Endothelial cell of umbilical vein (primary cell): Measurements from ENCODE around the gene LENEP. TPM values are rescaled to one million over a fixed set of nuclear protein-coding genes. Genes with fewer than 3 reads are reported as not detected.

Source experiments
- BruUV-seq: library from RNA; stranded (reverse); fragments of 400-500 nt; replicated peaks from 2 replicates; lab custom pipeline; 2021; lab: Mats Ljungman, UMichigan
- CTCF ChIA-PET: fragments of 300-600, 350-600 bp; sonication (Branson Sonifier 250); formaldehyde crosslinking; loops from one replicate; lab custom pipeline; 2021; ENCODE audit warnings: antibody characterized with exemption, inconsistent platforms; lab: Charles Lee
- POLR2A ChIA-PET: fragments of 300-600, 350-600 bp; sonication (Branson Sonifier 250); formaldehyde crosslinking; loops from one replicate; lab custom pipeline; 2021; ENCODE audit warnings: antibody characterized with exemption, inconsistent platforms; lab: Charles Lee
- DNase-seq: peaks from one replicate; pipeline ENCODE4 v3.0.0-alpha.2; 2011; ENCODE audit warnings: low read depth, low spot score
- FAIRE-seq: peaks from 2 replicates; lab custom pipeline; 2011; peaks lifted over from hg19 to GRCh38; lab: Jason Lieb, UNC
- H2AFZ ChIP-seq: 2 replicates; pipeline ENCODE4 v1.6.0; 2012; ENCODE audit warnings: low read depth, low read length, control low read depth, inconsistent platforms
- H3K27ac ChIP-seq: 2 replicates; pipeline ENCODE4 v1.5.1; 2011; ENCODE audit warnings: low read depth, mild to moderate bottlenecking, control low read depth, low read length, moderate library complexity; ENCODE audit not compliant: insufficient read depth
- H3K27me3 ChIP-seq, 2 experiments: 2 replicates each; pipeline versions ENCODE4 v1.6.0 to v1.6.1; 2011; ENCODE audit warnings: low read length in 2 of 2, mixed read lengths in 1 of 2; ENCODE audit not compliant: control insufficient read depth in 2 of 2, insufficient read depth in 2 of 2
- H3K36me3 ChIP-seq, 2 experiments: 2 replicates in 1 of 2; 3 replicates in 1 of 2; pipeline ENCODE4 v1.5.1; 2011; ENCODE audit warnings: low read length in 2 of 2, mild to moderate bottlenecking in 1 of 2, moderate library complexity in 1 of 2; ENCODE audit not compliant: control insufficient read depth in 2 of 2, insufficient read depth in 2 of 2; ENCODE audit errors: extremely low read depth in 1 of 2
- H3K4me1 ChIP-seq: 3 replicates; pipeline ENCODE4 v1.5.1; 2011; ENCODE audit warnings: mild to moderate bottlenecking, low read length; ENCODE audit not compliant: control insufficient read depth, insufficient read depth; ENCODE audit errors: extremely low read depth
- H3K4me2 ChIP-seq: 2 replicates; pipeline ENCODE4 v1.6.1; 2011; ENCODE audit warnings: low read length, control low read depth, mixed read lengths; ENCODE audit not compliant: insufficient read depth
- H3K4me3 ChIP-seq, 3 experiments: fragments of 200-600 bp in 1 of 3; sonication (generic), shearing (Covaris generic) in 1 of 3; replicated peaks in 1 of 3; 2 replicates each; pipeline ENCODE4 v1.5.1; 2011 to 2016; ENCODE audit warnings: control low read depth in 3 of 3, low read length in 3 of 3, mild to moderate bottlenecking in 2 of 3, inconsistent platforms in 1 of 3, low read depth in 1 of 3, moderate library complexity in 1 of 3; ENCODE audit not compliant: insufficient read depth in 1 of 3
- H3K79me2 ChIP-seq: 2 replicates; pipeline ENCODE4 v1.6.0; 2012; ENCODE audit warnings: low read length, inconsistent platforms; ENCODE audit not compliant: control insufficient read depth, insufficient read depth
- H3K9ac ChIP-seq: replicated peaks from 2 replicates; pipeline ENCODE3; 2011; ENCODE audit warnings: low read length, control low read depth; ENCODE audit not compliant: insufficient read depth; ENCODE audit errors: extremely low read depth
- H3K9me1 ChIP-seq: replicated peaks from 3 replicates; pipeline ENCODE4 v1.6.0; 2011; ENCODE audit warnings: mild to moderate bottlenecking, low read length; ENCODE audit not compliant: control insufficient read depth, insufficient read depth; ENCODE audit errors: extremely low read depth
- H3K9me3 ChIP-seq: replicated peaks from 2 replicates; pipeline ENCODE4 v1.5.1; 2012; ENCODE audit warnings: low read length, inconsistent platforms; ENCODE audit not compliant: control insufficient read depth, insufficient read depth
- H4K20me1 ChIP-seq: replicated peaks from 2 replicates; pipeline ENCODE3; 2011; ENCODE audit warnings: mild to moderate bottlenecking, low read length; ENCODE audit not compliant: control insufficient read depth, insufficient read depth; ENCODE audit errors: extremely low read depth
- CTCF ChIP-seq, 2 donors: IDR thresholded peaks; 1 replicate in 1 of 2; 2 replicates in 1 of 2; pipeline ENCODE4 v1.5.1; 2011; ENCODE audit warnings: low read length in 2 of 2, mild to moderate bottlenecking in 2 of 2, moderate library complexity in 2 of 2, control low read depth in 1 of 2, inconsistent platforms in 1 of 2, low read depth in 1 of 2; ENCODE audit not compliant: insufficient read depth in 1 of 2; ENCODE audit errors: extremely low read depth in 1 of 2
- EZH2 ChIP-seq: IDR thresholded peaks from 2 replicates; pipeline ENCODE4 v1.6.1; 2012; ENCODE audit warnings: borderline replicate concordance, low read depth, mild to moderate bottlenecking, moderate library complexity, low read length, inconsistent platforms; ENCODE audit not compliant: severe bottlenecking
- FOS ChIP-seq: IDR thresholded peaks from 2 replicates; pipeline ENCODE4 v1.6.1; 2011; ENCODE audit warnings: mild to moderate bottlenecking, low read length, moderate library complexity, borderline replicate concordance; ENCODE audit not compliant: insufficient read depth
- GATA2 ChIP-seq: IDR thresholded peaks from 2 replicates; pipeline ENCODE4 v1.7.0; 2011; ENCODE audit warnings: low read depth, mild to moderate bottlenecking, moderate library complexity, mixed read lengths, low read length; ENCODE audit not compliant: insufficient read length, insufficient read depth
- JUN ChIP-seq: IDR thresholded peaks from 2 replicates; pipeline ENCODE4 v1.6.1; 2011; ENCODE audit warnings: borderline replicate concordance, low read depth; ENCODE audit not compliant: insufficient read length, insufficient read depth
- MAX ChIP-seq: IDR thresholded peaks from 2 replicates; pipeline ENCODE4 v1.6.1; 2011; ENCODE audit not compliant: insufficient read depth, insufficient read length
- MYC ChIP-seq: IDR thresholded peaks from one replicate; pipeline ENCODE4 v1.6.1; 2011; ENCODE audit warnings: mild to moderate bottlenecking, low read depth, low read length
- POLR2A ChIP-seq: IDR thresholded peaks from 2 replicates; pipeline ENCODE4 v1.6.1; 2012; ENCODE audit warnings: low read depth, mild to moderate bottlenecking, control low read depth, low read length
- POLR2AphosphoS5 ChIP-seq: IDR thresholded peaks from 2 replicates; pipeline ENCODE4 v1.6.1; 2012; ENCODE audit warnings: low read depth, mild to moderate bottlenecking, control low read depth, low read length, moderate library complexity; ENCODE audit not compliant: insufficient read depth
- dilution Hi-C: fragments of 300-500 bp; cut with MboI; formaldehyde crosslinking; loops from one replicate; pipeline ENCODE4 v1.15.0; 2019; ENCODE audit warnings: low sequenced_read_pairs; ENCODE audit not compliant: extremely low pct_ligation_motif_present
- intact Hi-C: fragments of 100-400 bp; cut with micrococcal nuclease; formaldehyde crosslinking; loops from one replicate; pipeline ENCODE4 v1.10.0; 2022
- polyA plus RNA-seq, 4 experiments: library from polyadenylated mRNA; depleted of rRNA in 3 of 4; stranded (reverse) in 3 of 4; unstranded in 1 of 4; fragments of >200 nt; gene quantifications; 2 replicates each; pipeline versions ENCODE4 v1.2.1 to v1.2.3, GENCODE V29; 2011 to 2012; ENCODE audit warnings: missing spikeins in 1 of 4
- total RNA-seq: library from RNA; stranded (reverse); gene quantifications from 2 replicates; pipeline ENCODE4 v1.2.3, GENCODE V29; 2021

The LENEP gene
- total and polyA plus RNA-seq, 2 donors (not counting 3 experiments of a cell fraction or from before 2014, with no cell fraction given) = 0.64 TPM; not detected in 1

GRCh38 chr1:155015527-155016230 lies 22.3 kb downstream of the LENEP start:
- DNase-seq (no peak), FAIRE-seq (no peak)
- no peaks in the 10 kb centered on the region for H3K9me3 ChIP-seq
- dilution Hi-C loops (no loop called here), intact Hi-C loops (loop anchor here (5.0 kb wide), 1 partner anchor 458 kb away; the partner anchor contains the start of gene UBE2Q1)
- H3K4me1 ChIP-seq = peaks cover 9% of the 10 kb centered on the region
- no peaks in the 10 kb centered on the region for H4K20me1 ChIP-seq
- H3K36me3 ChIP-seq = peaks cover 0 to 19% of the 10 kb centered on the region in 2 experiments
- H3K9me1 ChIP-seq = no peaks in the 10 kb centered on the region
- no peak overlapping the region for H3K4me3 ChIP-seq
- H2AFZ ChIP-seq = no peak overlapping the region
- no peak for TF ChIP-seq EZH2
- no peak for TF ChIP-seq POLR2A
- no peak for TF ChIP-seq GATA2
- no peak for TF ChIP-seq MAX
- no peak for TF ChIP-seq CTCF (IDR thresholded peaks at IDR 0.05; ENCODE audit: extremely low read depth in 1 of 2, insufficient read depth in 1 of 2, low read depth in 1 of 2, low read length in 2 of 2)
- no peak for TF ChIP-seq JUN
- no peak for TF ChIP-seq FOS
- no peak for TF ChIP-seq MYC
- no peak for TF ChIP-seq POLR2AphosphoS5
- H3K4me2 ChIP-seq = no peak overlapping the region
- H3K27me3 ChIP-seq = no peaks in the 10 kb centered on the region
- ChIA-PET CTCF (interaction anchor here (0.9 to 6.4 kb wide), 14 partner anchors 10 to 456 kb away, joined by 3 to 87 read pairs (median 20); partner anchors contain the start of genes ADAM15, LENEP, PBXIP1 and PMVK), POLR2A (no interaction called here)
- BruUV-seq = no TSS peak
- H3K9ac ChIP-seq = no peak overlapping the region
- no peaks in the 10 kb centered on the region for H3K79me2 ChIP-seq
- no peak overlapping the region for H3K27ac ChIP-seq
